GM12878 (cell line): ENCODE data around the gene CUL1. TPM values are rescaled to one million over a fixed set of nuclear protein-coding genes. Genes with fewer than 3 reads are reported as not detected.

Experiments used
- ATAC-seq: fragments of 200-7000 bp; cut with Tn5 transposase; 3 replicates; pipeline ENCODE4 v1.9.1; 2020; ENCODE audit warnings: mild to moderate bottlenecking, moderate library complexity
- BruUV-seq: library from RNA; stranded (reverse); fragments of 400-500 nt; replicated peaks from 2 replicates; lab custom pipeline; 2021; lab: Mats Ljungman, UMichigan
- CTCF ChIA-PET: fragments of 300-600 bp; sonication (Branson Sonifier 250); formaldehyde crosslinking; extraction: SDS; loops from one replicate; lab custom pipeline; 2021; ENCODE audit warnings: inconsistent platforms; lab: Yijun Ruan, JAX
- POLR2A ChIA-PET: fragments of 350-600 bp; formaldehyde crosslinking; extraction: SDS; loops from one replicate; lab custom pipeline; 2021; ENCODE audit warnings: inconsistent platforms; lab: Charles Lee
- RAD21 ChIA-PET: fragments of 300-600 bp; sonication (Branson Sonifier 250); formaldehyde crosslinking; loops from one replicate; lab custom pipeline; 2023; ENCODE audit warnings: antibody characterized with exemption; ENCODE audit not compliant: unreplicated experiment; lab: Charles Lee
- SMC1A ChIA-PET: fragments of 300-600 bp; sonication (Branson Sonifier 250); formaldehyde crosslinking; loops from one replicate; lab custom pipeline; 2023; ENCODE audit not compliant: unreplicated experiment, uncharacterized antibody; lab: Charles Lee
- DNase-seq: peaks from one replicate; pipeline ENCODE4 v3.0.0-alpha.2; 2011; ENCODE audit warnings: low read depth, low spot score
- FAIRE-seq: peaks from 3 replicates; lab custom pipeline; 2011; peaks lifted over from hg19 to GRCh38; lab: Jason Lieb, UNC
- H2AFZ ChIP-seq: 2 replicates; pipeline ENCODE4 v1.6.0; 2011; ENCODE audit warnings: low read depth, low read length, control low read depth; ENCODE audit not compliant: control insufficient read depth
- H3K27ac ChIP-seq: 2 replicates; pipeline ENCODE4 v1.5.1; 2011; ENCODE audit warnings: control low read depth; ENCODE audit not compliant: control insufficient read depth, insufficient read depth
- H3K27me3 ChIP-seq, 2 experiments: replicated peaks in 1 of 2; 2 replicates each; pipeline versions ENCODE4 v1.6.0 to v1.6.1; 2011; ENCODE audit warnings: low read length in 1 of 2; ENCODE audit not compliant: control insufficient read depth in 2 of 2, insufficient read depth in 2 of 2
- H3K36me3 ChIP-seq, 2 experiments: 2 replicates each; pipeline ENCODE4 v1.5.1; 2011; ENCODE audit warnings: low read length in 1 of 2; ENCODE audit not compliant: control insufficient read depth in 2 of 2, insufficient read depth in 2 of 2
- H3K4me1 ChIP-seq: 2 replicates; pipeline ENCODE4 v1.6.1; 2011; ENCODE audit warnings: mild to moderate bottlenecking, low read length, moderate library complexity, mixed read lengths; ENCODE audit not compliant: control insufficient read depth, insufficient read depth
- H3K4me2 ChIP-seq: 2 replicates; pipeline ENCODE4 v1.6.0; 2011; ENCODE audit warnings: control low read depth; ENCODE audit not compliant: control insufficient read depth, insufficient read depth
- H3K4me3 ChIP-seq: fragments of 200-600 bp; sonication (generic); 2 replicates; pipeline ENCODE4 v1.5.1; 2016
- H3K79me2 ChIP-seq: 2 replicates; pipeline ENCODE4 v1.6.0; 2011; ENCODE audit warnings: low read length; ENCODE audit not compliant: control insufficient read depth, insufficient read depth
- H3K9ac ChIP-seq: 2 replicates; pipeline ENCODE4 v1.8.0; 2011; ENCODE audit warnings: low read length, control low read depth, mixed read lengths; ENCODE audit not compliant: control insufficient read depth, insufficient read depth
- H3K9me3 ChIP-seq: replicated peaks from 3 replicates; pipeline ENCODE4 v1.5.1; 2011; ENCODE audit warnings: mild to moderate bottlenecking, low read length; ENCODE audit not compliant: control insufficient read depth, insufficient read depth
- H4K20me1 ChIP-seq: 2 replicates; pipeline ENCODE4 v1.6.0; 2011; ENCODE audit not compliant: control insufficient read depth, insufficient read depth
- IRF5 ChIP-seq: fragments of 450-650 bp; IDR thresholded peaks from 2 replicates; pipeline ENCODE4 v1.6.1; 2017; ENCODE audit warnings: borderline replicate concordance
- MLLT1 ChIP-seq: fragments of 450-650 bp; IDR thresholded peaks from 2 replicates; pipeline ENCODE4 v1.6.1; 2016; ENCODE audit warnings: mild to moderate bottlenecking
- MYC ChIP-seq: IDR thresholded peaks from 2 replicates; pipeline ENCODE4 v1.6.1; 2011; ENCODE audit warnings: mild to moderate bottlenecking, low read length, moderate library complexity, inconsistent platforms; ENCODE audit not compliant: insufficient read depth, insufficient replicate concordance, insufficient read length, severe bottlenecking
- POU2F2 ChIP-seq: IDR thresholded peaks from 3 replicates; pipeline ENCODE4 v1.6.1; 2011; ENCODE audit warnings: low read depth, mild to moderate bottlenecking, low read length, borderline replicate concordance
- SMAD5 ChIP-seq: IDR thresholded peaks from 2 replicates; pipeline ENCODE4 v1.6.1; 2016; ENCODE audit warnings: antibody characterized with exemption, low read depth
- TCF12 ChIP-seq: IDR thresholded peaks from 2 replicates; pipeline ENCODE4 v1.6.1; 2011; ENCODE audit warnings: low read depth, mild to moderate bottlenecking, low read length
- YBX1 ChIP-seq: fragments of 450-650 bp; IDR thresholded peaks from 2 replicates; pipeline ENCODE4 v1.6.1; 2016; ENCODE audit warnings: antibody characterized with exemption
- ZZZ3 ChIP-seq: IDR thresholded peaks from 2 replicates; pipeline ENCODE4 v1.6.1; 2011; ENCODE audit warnings: low read depth; ENCODE audit not compliant: control insufficient read depth, insufficient read length
- WGBS: methylation state at CpG from one replicate; pipeline ENCODE4 v1.1.6; 2016; ENCODE audit warnings: low lambda C conversion rate; ENCODE audit not compliant: insufficient replicate concordance, insufficient coverage; ENCODE audit errors: missing lambda C conversion rate; 5-methylcytosine and 5-hydroxymethylcytosine counted together
- in situ Hi-C: fragments of 300-500 bp; cut with MboI; formaldehyde crosslinking; loops from 9 replicates; pipeline ENCODE4 v1.14.3; 2018; ENCODE audit warnings: mixed read lengths
- intact Hi-C: fragments of 100-400 bp; cut with micrococcal nuclease; formaldehyde crosslinking; loops from one replicate; pipeline ENCODE4 v1.14.2; 2022; ENCODE audit not compliant: unreplicated experiment
- polyA plus RNA-seq, 11 experiments: library from polyadenylated mRNA; depleted of rRNA in 4 of 11; unstranded in 6 of 11; stranded (reverse) in 5 of 11; fragments of >200 nt; fragmentation: Nextera tagmentation in 4 of 11; fragmentation: Illumina TruSeq in 1 of 11; extraction: Ambion mirVana in 4 of 11; extraction: Trizol in 1 of 11; gene quantifications; 1 replicate in 1 of 11; 2 replicates in 10 of 11; pipeline versions ENCODE4 v1.2.1 to v1.2.3, GENCODE V29; 2011 to 2016; ENCODE audit warnings: inconsistent platforms in 2 of 11, missing spikeins in 2 of 11, low read depth in 1 of 11
- total RNA-seq, 4 experiments: library from RNA; depleted of rRNA in 3 of 4; stranded (reverse); fragments of >200 nt in 3 of 4; fragmentation: Illumina TruSeq in 1 of 4; extraction: Trizol in 1 of 4; gene quantifications; 2 replicates each; pipeline versions ENCODE4 v1.2.1 to v1.2.3, GENCODE V29; 2013 to 2021
- TF ChIP-seq, protein P1 (sequence below): fragments of 450-650 bp; IDR thresholded peaks from 2 replicates; pipeline ENCODE4 v1.6.1; 2017; ENCODE audit warnings: mild to moderate bottlenecking, low read depth, inconsistent platforms; ENCODE audit not compliant: poor library complexity, severe bottlenecking
- TF ChIP-seq, protein P2 (sequence below): IDR thresholded peaks from 2 replicates; pipeline ENCODE4 v1.6.1; 2012; ENCODE audit warnings: mild to moderate bottlenecking, low read depth, low read length
- TF ChIP-seq, protein P3 (sequence below): fragments of 450-650 bp; IDR thresholded peaks from 2 replicates; pipeline ENCODE4 v1.6.1; 2018; ENCODE audit warnings: borderline replicate concordance, mild to moderate bottlenecking; ENCODE audit not compliant: partially characterized antibody

Gene CUL1
- total and polyA plus RNA-seq, 10 of the 15 experiments (the other 5 are each of a cell fraction or from before 2014, with no cell fraction given), result 13.3 to 63.9 (median 45.9) TPM

DNA sequence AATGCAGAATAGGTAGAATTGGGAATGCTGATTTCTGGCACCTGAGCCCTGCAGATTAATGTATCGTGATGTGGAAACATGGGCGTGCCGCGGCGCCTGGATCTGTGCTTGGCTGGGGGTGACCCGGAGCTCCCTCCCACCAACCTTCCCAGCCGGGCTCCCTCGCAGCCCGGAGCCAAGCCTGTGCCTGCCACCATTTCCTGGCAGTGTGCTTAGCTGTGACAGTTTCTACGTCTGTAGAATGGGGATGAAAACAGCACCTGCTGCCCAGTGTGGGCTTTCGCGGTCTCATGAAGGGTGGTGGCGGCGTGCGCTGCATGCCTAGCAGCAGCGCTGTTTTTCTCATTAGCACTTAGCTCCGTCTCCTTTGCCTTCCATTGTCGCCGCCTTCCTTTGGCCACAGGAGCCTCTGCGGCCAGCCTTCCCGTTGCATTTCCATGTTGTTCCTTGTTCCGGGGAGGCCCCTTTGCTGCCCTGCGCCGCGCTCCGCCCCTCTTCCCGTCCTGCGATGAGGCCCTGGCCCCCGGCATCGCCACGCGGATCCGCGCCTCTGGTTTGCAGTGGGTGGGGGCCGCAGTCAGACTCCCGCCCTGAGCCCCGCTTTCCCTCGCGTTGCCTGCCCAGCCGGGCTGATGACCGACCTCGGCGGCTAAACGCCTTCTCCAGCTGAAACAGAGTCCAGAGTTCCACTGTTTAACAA, 84.2 kb downstream of the CUL1 start:
- POLR2A ChIA-PET, result no interaction called here
- no peak overlapping the region for H3K9ac ChIP-seq
- DNase-seq (no peak), FAIRE-seq (no peak), ATAC-seq (no peak)
- H2AFZ ChIP-seq, result no peak overlapping the region
- H4K20me1 ChIP-seq, result no peaks in the 10 kb centered on the region
- no TSS peak for BruUV-seq
- RAD21 ChIA-PET, result no interaction called here
- no peaks in the 10 kb centered on the region for H3K27me3 ChIP-seq
- intact Hi-C loops, result no loop called here
- SMC1A ChIA-PET, result interaction anchor here (1.4 kb wide), 1 partner anchor 180 kb away, joined by 3 read pairs; no protein-coding TSS in a partner anchor
- WGBS, result 97% methylated on average over 44 of the region's 44 CpGs
- no peak overlapping the region for H3K4me3 ChIP-seq
- no peaks in the 10 kb centered on the region for H3K9me3 ChIP-seq
- no peak overlapping the region for H3K27ac ChIP-seq
- no peaks in the 10 kb centered on the region for H3K4me1 ChIP-seq
- CTCF ChIA-PET, result no interaction called here
- in situ Hi-C loops, result no loop called here
- no peak overlapping the region for H3K4me2 ChIP-seq
- peaks cover 7 to 17% of the 10 kb centered on the region in 2 experiments; a peak in 3 of 4 replicates for H3K36me3 ChIP-seq
- H3K79me2 ChIP-seq, result no peaks in the 10 kb centered on the region
- TF ChIP-seq, protein P1, sequence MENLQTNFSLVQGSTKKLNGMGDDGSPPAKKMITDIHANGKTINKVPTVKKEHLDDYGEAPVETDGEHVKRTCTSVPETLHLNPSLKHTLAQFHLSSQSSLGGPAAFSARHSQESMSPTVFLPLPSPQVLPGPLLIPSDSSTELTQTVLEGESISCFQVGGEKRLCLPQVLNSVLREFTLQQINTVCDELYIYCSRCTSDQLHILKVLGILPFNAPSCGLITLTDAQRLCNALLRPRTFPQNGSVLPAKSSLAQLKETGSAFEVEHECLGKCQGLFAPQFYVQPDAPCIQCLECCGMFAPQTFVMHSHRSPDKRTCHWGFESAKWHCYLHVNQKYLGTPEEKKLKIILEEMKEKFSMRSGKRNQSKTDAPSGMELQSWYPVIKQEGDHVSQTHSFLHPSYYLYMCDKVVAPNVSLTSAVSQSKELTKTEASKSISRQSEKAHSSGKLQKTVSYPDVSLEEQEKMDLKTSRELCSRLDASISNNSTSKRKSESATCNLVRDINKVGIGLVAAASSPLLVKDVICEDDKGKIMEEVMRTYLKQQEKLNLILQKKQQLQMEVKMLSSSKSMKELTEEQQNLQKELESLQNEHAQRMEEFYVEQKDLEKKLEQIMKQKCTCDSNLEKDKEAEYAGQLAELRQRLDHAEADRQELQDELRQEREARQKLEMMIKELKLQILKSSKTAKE, result no peak
- TF ChIP-seq IRF5 (no peak), YBX1 (no peak), MLLT1 (no peak), TCF12 (no peak), MYC (no peak), ZZZ3 (no peak), POU2F2 (no peak), SMAD5 (no peak)
- TF ChIP-seq, protein P2, sequence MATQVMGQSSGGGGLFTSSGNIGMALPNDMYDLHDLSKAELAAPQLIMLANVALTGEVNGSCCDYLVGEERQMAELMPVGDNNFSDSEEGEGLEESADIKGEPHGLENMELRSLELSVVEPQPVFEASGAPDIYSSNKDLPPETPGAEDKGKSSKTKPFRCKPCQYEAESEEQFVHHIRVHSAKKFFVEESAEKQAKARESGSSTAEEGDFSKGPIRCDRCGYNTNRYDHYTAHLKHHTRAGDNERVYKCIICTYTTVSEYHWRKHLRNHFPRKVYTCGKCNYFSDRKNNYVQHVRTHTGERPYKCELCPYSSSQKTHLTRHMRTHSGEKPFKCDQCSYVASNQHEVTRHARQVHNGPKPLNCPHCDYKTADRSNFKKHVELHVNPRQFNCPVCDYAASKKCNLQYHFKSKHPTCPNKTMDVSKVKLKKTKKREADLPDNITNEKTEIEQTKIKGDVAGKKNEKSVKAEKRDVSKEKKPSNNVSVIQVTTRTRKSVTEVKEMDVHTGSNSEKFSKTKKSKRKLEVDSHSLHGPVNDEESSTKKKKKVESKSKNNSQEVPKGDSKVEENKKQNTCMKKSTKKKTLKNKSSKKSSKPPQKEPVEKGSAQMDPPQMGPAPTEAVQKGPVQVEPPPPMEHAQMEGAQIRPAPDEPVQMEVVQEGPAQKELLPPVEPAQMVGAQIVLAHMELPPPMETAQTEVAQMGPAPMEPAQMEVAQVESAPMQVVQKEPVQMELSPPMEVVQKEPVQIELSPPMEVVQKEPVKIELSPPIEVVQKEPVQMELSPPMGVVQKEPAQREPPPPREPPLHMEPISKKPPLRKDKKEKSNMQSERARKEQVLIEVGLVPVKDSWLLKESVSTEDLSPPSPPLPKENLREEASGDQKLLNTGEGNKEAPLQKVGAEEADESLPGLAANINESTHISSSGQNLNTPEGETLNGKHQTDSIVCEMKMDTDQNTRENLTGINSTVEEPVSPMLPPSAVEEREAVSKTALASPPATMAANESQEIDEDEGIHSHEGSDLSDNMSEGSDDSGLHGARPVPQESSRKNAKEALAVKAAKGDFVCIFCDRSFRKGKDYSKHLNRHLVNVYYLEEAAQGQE, result no peak
- TF ChIP-seq, protein P3, sequence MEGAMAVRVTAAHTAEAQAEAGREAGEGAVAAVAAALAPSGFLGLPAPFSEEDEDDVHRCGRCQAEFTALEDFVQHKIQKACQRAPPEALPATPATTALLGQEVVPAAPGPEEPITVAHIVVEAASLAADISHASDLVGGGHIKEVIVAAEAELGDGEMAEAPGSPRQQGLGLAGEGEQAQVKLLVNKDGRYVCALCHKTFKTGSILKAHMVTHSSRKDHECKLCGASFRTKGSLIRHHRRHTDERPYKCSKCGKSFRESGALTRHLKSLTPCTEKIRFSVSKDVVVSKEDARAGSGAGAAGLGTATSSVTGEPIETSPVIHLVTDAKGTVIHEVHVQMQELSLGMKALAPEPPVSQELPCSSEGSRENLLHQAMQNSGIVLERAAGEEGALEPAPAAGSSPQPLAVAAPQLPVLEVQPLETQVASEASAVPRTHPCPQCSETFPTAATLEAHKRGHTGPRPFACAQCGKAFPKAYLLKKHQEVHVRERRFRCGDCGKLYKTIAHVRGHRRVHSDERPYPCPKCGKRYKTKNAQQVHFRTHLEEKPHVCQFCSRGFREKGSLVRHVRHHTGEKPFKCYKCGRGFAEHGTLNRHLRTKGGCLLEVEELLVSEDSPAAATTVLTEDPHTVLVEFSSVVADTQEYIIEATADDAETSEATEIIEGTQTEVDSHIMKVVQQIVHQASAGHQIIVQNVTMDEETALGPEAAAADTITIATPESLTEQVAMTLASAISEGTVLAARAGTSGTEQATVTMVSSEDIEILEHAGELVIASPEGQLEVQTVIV, result no peak
